ENCODE measurements around the gene MS4A4A. TPM values are rescaled to one million over a fixed set of nuclear protein-coding genes. Genes with fewer than 3 reads are reported as not detected.

MS4A4A gene
- total RNA-seq, 4 donors from 2014 or later: 27.8 to 55.8 (median 38.3) TPM

DNA sequence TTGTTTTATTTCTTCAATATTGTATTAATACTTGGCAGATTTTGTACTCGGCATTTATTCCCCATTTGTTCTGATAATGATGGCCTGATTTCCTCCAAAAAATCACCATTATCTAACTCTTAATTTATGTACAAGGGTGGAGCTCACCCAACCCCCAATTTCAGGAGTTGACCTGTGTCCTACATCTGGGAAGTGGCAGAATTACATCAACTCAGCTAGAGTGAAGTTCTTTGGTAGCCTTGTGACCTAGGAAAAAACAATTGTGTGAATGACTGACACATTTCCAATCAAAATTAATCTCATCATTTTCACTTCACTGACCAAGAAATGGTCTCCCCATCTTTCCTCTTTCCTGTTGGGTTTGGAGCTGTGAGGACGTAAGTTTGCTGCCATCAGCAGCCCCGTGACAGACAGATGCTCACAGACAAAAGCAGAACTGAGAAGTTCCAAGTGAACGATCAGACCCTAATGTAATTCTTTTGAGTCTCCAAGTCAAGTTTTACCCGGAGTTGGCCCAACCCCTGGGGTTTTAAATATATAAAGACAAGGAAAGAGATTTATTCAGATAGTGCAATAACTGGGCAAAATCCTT is 30.0 kb downstream of the MS4A4A start:
- peak overlapping the region in 1 of 4 donors; percentile 66 for H3K27ac ChIP-seq
- no peaks in the 10 kb centered on the region for H3K27me3 ChIP-seq
- WGBS, 2 donors: 52% methylated on average over 5 of the region's 5 CpGs
- H3K9me3 ChIP-seq: no peaks in the 10 kb centered on the region
- TF ChIP-seq POLR2A (IDR thresholded peaks at IDR 0.05) (no peak), EP300 (IDR thresholded peaks at IDR 0.05) (peak; percentile 74 to 78)
- TF ChIP-seq, protein P1, sequence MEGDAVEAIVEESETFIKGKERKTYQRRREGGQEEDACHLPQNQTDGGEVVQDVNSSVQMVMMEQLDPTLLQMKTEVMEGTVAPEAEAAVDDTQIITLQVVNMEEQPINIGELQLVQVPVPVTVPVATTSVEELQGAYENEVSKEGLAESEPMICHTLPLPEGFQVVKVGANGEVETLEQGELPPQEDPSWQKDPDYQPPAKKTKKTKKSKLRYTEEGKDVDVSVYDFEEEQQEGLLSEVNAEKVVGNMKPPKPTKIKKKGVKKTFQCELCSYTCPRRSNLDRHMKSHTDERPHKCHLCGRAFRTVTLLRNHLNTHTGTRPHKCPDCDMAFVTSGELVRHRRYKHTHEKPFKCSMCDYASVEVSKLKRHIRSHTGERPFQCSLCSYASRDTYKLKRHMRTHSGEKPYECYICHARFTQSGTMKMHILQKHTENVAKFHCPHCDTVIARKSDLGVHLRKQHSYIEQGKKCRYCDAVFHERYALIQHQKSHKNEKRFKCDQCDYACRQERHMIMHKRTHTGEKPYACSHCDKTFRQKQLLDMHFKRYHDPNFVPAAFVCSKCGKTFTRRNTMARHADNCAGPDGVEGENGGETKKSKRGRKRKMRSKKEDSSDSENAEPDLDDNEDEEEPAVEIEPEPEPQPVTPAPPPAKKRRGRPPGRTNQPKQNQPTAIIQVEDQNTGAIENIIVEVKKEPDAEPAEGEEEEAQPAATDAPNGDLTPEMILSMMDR (IDR thresholded peaks at IDR 0.05): no peak
- H3K4me3 ChIP-seq: no peak overlapping the region
- H3K4me1 ChIP-seq: no peaks in the 10 kb centered on the region
- H3K36me3 ChIP-seq: no peaks in the 10 kb centered on the region
- peak; percentile 17 to 49 for DNase-seq (ENCODE audit: low spot score in 2 of 2)

DNA sequence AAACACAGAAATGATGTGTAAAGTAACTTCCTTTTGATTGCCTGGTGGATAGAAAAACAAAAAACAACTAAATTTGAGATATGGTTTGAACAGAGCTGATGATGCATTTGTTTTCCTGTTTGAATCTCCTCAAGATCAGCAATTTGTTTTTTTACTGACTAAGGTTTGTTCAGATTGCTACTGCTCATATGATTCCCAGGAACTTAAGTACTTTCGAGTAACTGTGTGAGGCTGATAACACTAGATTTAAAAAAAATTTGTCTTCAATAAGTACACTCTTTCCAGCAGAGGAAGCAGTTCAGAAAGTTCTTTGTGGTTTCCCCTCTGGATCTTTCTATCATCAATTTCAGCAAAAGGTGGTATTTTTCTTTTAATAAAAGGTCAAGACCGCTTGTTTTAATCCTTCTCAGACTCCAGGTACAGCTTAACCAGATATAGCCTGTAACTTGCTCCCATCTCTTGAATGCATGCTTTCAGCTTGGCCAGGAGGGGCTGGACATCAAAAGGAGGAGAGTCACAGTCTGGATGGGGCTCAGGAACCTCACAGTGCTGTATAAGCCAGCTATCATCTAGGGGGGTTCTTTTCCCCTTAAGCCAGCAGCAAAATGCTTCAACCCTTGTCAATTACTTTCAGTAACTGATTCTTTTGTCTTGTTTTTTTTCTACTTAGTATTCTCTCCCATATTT is 34.3 kb downstream of the MS4A4A start:
- peak; percentile 54 to 75 for TF ChIP-seq EP300 (IDR thresholded peaks at IDR 0.05)
- no peak for TF ChIP-seq POLR2A (IDR thresholded peaks at IDR 0.05)
- 36 to 54% methylated on average over 2 of the region's 2 CpGs for WGBS, 2 donors
- H3K36me3 ChIP-seq: no peaks in the 10 kb centered on the region
- peak overlapping the region in 2 of 4 donors; percentile 33 to 63 for H3K27ac ChIP-seq
- DNase-seq (ENCODE audit: low spot score in 2 of 2): no peak
- H3K27me3 ChIP-seq: no peaks in the 10 kb centered on the region
- H3K9me3 ChIP-seq: peaks cover 0 to 10% (median under 1%) of the 10 kb centered on the region in 4 donors
- no peaks in the 10 kb centered on the region for H3K4me1 ChIP-seq
- H3K4me3 ChIP-seq: no peak overlapping the region

DNA sequence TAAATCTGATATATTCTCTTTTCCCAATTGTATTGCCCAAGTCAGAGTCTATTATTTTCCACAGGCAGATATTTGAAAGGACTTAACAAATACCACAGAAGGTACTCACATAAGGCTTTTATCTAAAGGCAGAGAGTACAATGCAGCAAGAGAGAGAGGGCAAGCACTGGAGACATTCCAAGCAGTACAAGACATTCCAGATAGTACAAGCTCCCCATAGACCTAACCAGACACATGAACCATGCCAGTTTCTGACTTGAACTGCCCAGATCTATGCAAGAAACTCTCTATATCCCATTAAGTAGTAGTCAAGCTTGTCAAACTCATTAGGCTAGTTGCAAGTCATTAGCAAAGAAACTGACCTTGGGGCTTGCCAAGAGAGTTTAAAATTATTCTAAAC is 35.4 kb downstream of the MS4A4A start:
- peak overlapping the region in 1 of 4 donors; percentile 11 for H3K27ac ChIP-seq
- no peaks in the 10 kb centered on the region for H3K36me3 ChIP-seq
- H3K9me3 ChIP-seq: peaks cover 0 to 21% (median 4%) of the 10 kb centered on the region in 4 donors
- no peaks in the 10 kb centered on the region for H3K4me1 ChIP-seq
- no peak for DNase-seq (ENCODE audit: low spot score in 2 of 2)
- no peak overlapping the region for H3K4me3 ChIP-seq
- TF ChIP-seq EP300 (IDR thresholded peaks at IDR 0.05): no peak
- TF ChIP-seq, protein P1 (IDR thresholded peaks at IDR 0.05): no peak
- TF ChIP-seq POLR2A (IDR thresholded peaks at IDR 0.05): no peak
- no peaks in the 10 kb centered on the region for H3K27me3 ChIP-seq

DNA sequence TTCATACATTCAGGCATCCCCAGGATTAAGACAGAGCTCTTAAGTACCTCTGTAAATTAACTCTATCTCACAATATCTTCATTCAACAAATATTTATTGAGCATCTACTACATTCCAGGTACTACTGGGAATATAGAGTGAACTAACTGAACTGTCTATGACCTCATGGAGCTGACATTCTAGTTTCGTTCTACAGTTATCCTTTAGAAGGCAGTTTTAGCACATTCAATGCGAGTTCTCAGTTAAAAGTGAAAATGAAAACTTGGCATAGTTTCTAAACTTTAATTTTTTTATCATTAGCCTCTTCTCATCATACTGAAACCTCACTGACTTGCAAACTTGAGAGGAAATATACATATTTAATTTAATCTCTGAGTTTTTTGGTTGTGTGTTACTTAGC is 35.9 kb downstream of the MS4A4A start:
- TF ChIP-seq, protein P1 (IDR thresholded peaks at IDR 0.05): no peak
- TF ChIP-seq EP300 (IDR thresholded peaks at IDR 0.05) (no peak), POLR2A (IDR thresholded peaks at IDR 0.05) (no peak)
- Histone ChIP-seq H3K27me3 (no peaks in the 10 kb centered on the region), H3K36me3 (no peaks in the 10 kb centered on the region), H3K4me1 (no peaks in the 10 kb centered on the region), H3K27ac (peak overlapping the region in 1 of 4 donors; percentile 11), H3K9me3 (peaks cover 0 to 24% (median 4%) of the 10 kb centered on the region in 4 donors), H3K4me3 (no peak overlapping the region)
- WGBS, 2 donors: 42 to 55% methylated on average over 2 of the region's 2 CpGs
- no peak for DNase-seq (ENCODE audit: low spot score in 2 of 2)

DNA sequence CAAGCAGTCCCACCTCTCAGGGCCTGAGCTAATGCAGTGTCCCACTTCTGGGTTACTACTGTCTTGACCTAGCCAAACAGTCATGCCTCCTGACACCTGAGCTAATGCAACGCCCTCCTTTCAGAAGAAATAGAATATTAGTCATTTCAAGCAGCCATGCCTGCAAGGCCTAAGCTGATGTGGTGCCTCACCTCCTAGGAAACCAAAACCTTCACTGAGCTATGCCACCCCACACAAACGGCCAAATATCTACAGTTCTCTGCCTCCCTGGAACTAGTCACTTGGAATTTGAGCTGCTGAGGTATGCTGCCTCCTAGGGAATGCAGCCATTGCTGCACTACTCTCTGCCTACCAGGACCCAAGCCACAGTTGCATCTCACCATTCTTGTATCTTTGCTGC is 38.3 kb downstream of the MS4A4A start:
- Histone ChIP-seq H3K36me3 (no peaks in the 10 kb centered on the region), H3K4me3 (no peak overlapping the region), H3K9me3 (peaks cover 0 to 31% (median 4%) of the 10 kb centered on the region in 4 donors), H3K27me3 (no peaks in the 10 kb centered on the region), H3K4me1 (no peaks in the 10 kb centered on the region), H3K27ac (no peak overlapping the region)
- no peak for DNase-seq (ENCODE audit: low spot score in 2 of 2)
- TF ChIP-seq, protein P1 (IDR thresholded peaks at IDR 0.05): no peak
- TF ChIP-seq POLR2A (IDR thresholded peaks at IDR 0.05) (no peak), EP300 (IDR thresholded peaks at IDR 0.05) (no peak)
- WGBS, 2 donors: 74 to 78% methylated on average over 2 of the region's 2 CpGs

All from tibial nerve (tissue), 4 donors.